Stimulated activated CD4-positive, alpha-beta T cell treated with anti-CD3 and anti-CD28 coated beads, Interleukin-2, amount 100 ng/mL, for 24 hours (primary cell): ENCODE measurements around the gene PROZ.

Experiments
- DNase-seq, 2 donors: peaks; one replicate each; pipeline ENCODE4 v3.0.0-alpha.2; 2020

The PROZ gene

DNA sequence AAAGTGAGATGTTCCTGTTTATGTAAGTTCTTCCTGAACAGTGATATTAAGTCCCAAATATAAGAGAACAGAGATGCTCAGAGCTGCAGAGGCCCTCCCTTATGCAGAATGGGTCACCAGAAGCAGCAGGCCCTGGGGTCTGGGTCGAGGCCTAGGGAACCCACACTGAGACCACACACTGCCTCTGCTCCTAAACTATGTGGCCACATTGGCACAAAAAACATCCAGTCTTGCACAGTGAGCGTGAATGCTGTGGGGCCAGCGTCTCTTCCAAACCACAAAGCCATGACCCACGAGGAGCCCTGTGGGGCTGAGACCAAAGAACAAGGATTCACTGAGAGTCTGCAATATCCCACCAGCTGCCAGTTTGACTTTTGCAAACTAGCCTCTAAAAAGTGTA lies 23.6 kb downstream of the PROZ start:
- no peak for DNase-seq

DNA sequence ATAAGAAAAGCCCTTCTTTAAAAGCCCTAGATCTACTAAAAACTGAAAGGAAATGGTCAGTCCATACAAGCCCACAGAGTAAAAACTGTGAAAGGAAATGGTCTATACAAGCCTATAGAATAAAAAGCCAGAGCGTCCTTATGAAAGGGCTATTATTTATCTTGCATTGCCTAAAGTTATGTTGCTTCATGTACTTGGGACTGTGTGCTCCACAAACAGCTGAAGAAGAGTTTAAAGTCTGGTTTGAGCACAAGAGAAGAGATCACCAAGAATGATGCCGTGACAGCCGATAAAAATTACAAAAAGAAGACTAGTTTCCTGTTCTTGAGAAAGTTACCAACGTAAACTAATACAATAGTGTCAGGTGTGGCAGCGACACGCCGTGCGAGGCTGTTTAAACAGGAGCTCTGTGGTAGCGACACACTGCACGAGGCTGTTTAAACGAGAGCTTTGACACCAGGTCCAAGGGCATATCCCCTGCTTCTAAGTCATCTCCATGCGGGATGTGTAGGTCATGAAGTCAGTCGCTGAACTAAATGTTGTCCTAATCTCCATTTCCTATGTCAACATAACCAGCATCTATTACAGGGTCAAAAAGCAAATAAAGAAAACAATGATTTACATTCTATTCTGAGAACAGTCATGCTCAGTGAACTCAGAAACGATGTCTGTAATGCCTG lies 25.1 kb downstream of the PROZ start:
- DNase-seq, result no peak

DNA sequence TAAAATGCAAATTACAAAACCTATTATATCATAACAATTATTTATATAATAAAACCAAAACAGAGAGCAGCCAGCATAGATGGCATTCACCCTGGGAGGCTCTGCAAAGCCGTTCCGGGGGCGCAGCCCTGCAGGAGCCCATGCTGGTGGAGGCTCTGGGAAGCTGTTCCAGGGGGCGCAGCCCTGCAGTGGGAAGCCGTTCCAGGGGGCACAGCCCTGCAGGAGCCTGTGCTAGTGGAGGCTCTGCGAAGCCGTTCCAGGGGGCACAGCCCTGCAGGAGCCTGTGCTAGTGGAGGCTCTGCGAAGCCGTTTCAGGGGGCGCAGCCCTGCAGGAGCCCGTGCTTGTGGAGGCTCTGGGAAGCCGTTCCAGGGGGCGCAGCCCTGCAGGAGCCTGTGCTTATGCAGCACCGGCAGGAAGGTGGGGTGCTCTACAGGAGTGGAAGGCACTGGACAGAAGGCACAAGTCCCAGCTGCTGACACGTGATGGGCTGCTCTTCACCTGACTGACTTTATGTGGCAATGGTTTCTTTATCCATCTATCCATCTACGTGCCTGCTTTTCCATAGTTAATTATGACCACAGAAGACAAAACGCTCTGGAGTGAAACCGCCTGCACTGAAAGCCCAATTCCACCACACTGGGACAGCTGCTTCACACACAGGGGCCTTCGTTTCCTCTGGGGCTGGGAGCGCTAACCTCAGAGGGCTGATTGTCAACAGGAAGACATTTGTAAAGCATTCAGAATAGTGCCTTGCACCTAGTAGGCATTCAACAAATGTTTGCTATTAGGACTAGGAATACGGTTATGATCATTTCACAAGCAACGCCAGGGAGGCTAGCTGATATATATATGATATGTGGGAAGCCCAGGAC lies 26.4 kb downstream of the PROZ start:
- no peak for DNase-seq

DNA sequence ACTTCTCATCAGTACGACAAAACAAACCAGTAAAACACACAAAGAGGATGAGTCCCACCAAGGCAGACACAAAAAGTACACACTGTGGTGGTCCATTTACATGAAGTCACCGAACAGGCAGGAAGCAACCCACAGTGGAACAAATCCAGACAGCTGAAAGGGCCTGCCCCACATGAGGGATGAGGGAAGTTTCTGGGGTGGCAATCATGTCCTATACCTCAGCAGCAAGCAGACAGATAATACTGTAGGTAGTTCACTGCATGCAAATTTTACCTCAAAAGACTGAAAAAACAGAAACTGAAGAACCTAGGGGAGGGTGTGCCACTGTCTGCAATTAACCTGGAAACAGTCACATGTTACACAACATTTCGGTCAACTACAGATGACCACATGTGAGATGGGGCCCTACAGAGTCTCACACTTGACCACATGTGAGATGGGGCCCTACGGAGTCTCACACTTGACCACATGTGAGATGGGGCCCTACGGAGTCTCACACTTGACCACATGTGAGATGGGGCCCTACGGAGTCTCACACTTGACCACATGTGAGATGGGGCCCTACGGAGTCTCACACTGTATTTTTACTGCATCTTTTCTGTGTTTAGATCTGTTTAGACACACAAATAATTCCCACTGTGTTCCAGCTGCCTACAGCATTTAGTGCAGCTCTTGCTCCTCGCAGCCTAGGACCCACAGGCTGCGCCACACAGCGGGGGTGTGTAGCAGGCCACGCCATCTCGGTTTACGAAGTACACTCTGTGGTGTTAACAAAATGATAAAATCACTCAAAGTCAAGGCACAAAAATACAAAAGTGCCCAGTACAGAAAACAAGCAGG lies 27.8 kb downstream of the PROZ start:
- DNase-seq, result no peak

DNA sequence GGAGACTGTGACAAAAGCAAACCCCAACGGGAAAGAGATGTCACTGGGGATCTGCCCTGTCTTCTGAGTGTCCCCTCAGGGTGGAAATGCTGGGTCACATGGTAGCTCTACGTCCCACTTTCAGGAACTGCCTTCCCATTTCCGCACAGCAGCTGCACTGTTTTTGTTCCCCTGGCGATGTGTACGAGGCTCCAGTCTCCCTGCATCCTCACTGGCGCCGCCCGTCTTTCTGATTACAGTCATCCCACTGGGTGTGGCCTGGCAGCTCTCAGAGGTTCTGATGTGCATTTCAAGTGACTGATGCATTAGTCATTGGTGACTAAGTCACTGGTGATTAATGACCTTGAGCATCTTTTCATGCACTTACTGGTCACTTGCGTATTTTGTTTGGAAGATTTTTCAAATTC lies 28.8 kb downstream of the PROZ start:
- peak; percentile 73 to 74 for DNase-seq

DNA sequence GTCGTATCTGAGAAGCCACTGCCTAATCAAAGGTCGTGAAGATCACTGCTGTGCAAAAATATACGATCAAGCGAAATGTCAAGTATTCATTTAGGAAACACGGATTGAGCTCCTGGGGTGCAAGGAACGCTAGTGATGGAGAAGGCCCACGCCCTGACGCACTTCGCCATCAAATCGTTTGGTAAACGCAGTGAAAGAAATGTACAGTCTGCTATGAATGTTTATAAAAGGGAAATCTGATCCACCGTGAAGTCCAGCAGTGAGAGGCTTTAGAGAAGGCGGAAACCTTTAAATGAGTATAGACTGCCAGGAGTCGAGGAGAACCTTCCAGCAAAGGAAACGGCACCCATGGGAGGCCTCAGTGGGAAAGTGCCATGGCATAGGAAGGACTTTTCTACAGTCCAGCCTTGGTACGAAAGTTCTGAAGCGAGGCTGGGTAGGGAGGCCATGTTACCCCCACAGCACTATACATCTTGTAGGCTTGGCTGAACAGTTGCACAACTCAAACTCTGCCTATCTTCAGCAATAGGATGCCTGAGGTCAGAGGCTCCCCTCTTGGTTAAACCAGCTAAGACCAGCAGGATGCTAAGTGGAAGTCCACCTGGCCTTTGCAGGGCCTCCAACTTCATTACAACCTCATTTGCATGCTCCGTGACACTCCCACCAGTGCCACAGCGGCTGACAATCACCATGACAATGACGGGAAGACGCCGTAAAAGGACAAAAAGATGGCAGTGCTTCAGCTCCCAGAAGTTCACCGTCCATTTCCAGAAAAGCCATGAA lies 29.6 kb downstream of the PROZ start:
- no peak for DNase-seq

DNA sequence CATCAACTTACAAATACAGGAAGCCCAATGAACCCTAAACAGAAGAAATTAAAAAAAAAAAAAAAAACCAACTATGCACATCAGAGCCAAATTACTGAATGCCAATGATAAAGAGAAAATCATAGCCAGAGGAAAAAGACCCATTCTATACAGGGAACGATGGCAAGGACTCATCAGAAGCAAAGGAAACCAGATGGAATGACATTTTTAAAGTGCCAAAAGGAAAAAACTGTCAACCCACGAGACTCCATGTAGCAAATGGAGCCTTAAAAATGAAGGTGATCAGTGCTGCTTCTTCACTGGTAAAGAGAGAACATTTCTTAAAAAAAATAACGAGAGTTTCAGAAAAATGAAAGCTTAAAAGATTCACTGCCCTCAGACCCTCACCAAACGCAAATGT lies 31.7 kb downstream of the PROZ start:
- DNase-seq, result no peak

DNA sequence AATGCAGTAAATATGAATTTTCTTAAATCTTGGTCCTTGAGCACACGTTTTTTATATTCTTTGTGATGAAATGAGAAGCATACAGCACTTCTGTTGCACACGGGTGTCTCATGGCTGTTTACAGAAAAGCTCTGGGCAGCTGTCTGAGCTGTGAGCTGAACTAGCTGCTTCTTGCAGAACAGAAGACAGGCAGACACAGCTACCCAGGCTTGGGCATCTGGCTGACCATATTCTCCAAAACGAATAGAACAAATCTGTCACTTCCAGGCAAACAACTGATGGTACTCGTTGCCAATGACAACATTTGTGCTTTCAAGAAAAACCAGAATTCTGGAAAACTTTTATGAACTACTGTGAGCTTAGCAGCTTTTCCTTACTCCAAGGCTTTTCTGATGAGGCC lies 33.8 kb downstream of the PROZ start:
- DNase-seq, result no peak

DNA sequence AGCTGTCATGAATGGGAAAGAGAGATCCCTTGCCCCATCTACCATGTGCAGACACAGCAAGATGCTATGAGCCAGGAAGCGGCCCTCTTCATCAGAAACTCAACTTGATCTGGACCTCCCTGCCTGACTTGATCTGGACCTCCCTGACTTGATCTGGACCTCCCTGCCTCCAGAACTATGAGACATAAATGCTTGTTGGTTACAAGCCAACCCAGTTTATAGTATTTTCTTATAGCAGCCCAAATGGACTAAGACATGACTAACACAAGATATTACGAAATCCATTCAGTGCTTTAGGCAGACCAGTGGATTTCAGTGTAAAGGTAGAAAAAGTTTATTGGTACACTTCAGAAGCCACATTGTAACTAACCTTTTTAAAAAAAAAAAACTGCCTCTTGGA lies 34.5 kb downstream of the PROZ start:
- DNase-seq, result no peak

DNA sequence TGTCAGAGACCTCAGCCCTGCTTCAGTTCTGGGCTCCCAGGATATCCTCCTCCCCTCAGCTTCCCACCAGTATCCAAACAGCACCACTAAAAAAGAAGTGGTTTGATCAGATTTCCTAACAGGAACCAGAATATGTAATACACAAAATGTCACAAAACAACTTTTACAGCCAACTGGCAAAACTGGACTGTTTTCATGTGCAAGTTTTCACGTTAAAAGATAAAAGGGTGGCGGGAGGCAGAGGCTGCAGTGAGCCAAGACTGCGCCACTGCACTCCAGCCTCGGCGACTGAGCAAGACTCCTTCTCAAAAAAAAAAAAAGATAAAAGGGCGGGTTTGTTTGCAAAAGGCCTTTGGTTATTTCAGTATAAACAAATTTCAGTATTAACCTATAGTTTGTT lies 36.9 kb downstream of the PROZ start:
- DNase-seq, result no peak

DNA sequence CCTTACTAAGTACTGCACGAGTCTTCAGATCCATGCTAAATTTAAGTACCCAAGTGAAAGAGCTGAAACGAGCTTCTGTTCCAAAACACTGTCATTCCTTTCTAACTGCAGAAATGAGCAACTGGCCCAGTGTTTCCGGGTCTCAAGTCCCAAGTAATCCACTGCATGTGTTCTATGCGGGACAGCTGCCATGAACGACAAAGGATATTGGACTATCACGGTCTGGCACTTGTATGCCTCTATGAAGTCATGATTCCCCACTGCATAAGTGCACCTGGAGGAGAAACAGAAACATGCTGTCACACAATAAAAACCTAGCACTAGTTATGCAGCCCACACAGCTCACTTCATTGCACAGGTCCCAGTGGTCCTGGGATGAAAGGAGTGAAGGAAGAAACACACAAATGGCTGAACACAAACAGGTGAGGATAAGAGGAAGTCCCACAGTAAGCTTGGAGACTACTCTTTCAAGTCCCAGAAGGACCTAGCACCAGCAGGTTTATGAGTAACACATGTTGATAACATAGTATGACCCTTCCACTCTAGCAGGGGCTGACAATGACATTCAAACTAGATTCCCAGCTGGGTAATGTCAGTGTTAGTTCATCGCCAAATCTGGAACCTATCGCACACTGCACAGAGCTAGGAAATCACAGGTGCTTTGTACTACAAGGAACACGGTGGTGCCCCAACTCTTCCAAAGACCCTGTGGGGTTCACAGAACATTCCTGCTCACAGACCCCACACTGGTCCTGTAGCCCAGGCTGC lies 38.7 kb downstream of the PROZ start:
- DNase-seq, result no peak

DNA sequence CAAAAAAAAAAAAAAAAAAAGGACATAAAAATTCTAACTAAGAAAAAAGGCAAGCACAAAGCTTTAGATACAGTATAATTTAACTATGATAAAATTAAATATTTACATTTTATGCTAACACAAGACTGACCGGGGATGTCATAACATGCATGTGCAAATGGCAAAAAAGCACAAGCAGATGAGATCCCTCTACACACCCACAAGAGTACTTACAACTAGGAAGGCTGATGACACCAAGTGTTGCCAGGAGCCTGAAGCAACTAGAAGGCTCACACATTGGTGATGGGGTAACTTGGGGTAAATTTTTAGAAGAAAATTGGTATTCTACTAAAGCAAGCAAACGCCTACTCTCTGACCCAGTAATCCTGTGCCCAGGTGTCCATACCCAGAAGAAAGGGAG lies 43.4 kb downstream of the PROZ start:
- no peak for DNase-seq

DNA sequence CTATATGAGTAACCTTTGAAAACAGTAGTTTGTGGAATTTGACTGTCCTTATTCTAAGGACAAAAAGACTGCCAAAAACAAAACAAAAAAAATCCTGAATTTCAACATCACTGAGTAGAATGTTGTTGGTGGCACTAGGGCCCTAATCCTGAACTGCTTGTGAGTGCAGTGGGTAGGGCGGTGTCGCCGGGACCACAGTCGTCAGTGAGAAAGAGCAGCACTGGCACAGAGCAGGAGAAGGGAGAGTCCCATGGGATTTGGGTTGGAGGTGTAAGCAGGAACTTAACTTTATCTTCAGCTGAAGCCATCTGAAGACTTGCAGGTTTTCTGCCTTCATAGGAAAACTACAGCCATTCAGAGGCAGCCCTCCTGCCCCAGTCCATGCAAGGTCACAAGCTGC lies 44.5 kb downstream of the PROZ start:
- DNase-seq, result no peak

DNA sequence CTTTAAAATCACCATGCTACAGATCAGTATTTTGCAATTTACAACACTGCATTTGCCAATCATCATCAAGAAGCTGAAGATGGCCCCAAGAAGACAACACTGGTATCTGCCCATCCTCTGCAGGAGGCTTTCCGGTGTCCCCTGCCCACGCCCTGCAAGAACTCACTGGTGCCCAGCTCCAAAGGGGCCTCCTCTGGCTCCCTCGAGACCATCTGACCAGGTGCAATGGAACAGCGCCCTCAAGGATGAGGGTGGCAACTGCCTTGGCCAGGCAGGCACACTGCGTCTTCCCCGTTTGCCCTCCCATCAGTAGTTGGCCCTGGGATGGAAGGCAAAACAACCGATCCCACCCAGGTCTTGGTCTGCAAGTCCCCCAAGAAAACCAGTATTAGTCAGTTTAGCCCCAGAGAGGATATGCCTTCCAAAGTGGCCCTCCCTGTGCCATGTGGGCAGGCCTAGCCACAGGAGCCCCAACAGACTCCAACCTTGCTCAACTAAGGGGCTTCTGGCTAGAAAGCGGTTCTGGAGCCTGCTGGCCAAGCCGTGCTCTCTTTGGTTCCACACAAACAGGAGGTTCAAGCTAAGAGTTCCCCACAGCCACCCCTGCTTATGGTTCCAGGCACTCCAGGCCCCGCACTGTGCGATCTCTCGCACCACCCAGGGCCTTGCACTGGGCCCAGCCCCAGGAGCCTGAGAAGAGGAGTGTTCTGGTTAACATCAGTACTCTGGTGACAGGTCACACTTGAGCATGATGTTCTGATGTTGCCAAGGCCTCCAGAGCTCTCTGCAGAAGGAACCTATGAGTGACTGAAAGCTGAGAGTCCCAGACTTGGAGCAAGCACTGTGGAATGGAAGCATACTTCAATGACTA lies 45.3 kb downstream of the PROZ start:
- DNase-seq, result no peak

DNA sequence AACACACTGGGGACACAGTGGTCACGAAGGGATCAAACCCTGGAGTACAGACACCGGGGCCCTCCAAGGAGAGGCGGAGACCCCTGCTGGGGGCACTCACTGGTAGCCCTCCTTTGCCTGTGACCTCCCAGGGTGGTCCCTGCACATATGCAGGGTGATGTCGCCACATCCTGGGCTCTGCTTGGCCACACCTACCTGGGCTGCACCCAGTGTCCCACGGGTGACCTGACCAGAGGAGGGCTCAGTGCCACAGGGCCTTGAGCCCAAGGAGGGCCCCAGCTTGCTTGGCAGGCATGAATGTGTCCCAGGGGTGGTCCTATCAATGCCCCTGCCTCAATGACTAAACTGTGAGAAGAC lies 45.9 kb downstream of the PROZ start:
- no peak for DNase-seq

DNA sequence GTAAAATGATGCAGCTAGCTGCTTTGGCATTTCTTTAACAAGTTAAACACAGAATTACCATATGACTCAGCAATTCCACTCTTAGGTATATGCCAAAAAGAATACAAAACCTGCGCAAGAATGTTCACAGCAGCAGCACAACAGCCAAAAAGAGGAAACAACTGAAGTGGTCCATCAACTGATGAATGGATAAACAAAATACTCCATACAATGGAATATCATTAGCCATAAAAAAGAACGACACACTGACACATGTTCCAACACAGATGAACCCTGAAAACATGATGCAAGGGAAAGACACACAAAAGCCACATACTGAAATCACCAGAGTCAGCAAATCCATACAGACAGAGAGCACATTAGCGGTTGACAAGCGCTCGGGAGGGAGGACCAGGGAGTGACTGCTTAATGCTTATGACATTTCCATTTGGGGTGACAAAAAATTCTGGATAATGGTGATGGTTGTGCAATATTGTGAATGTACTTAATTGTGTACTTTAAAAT lies 47.0 kb downstream of the PROZ start:
- DNase-seq, result no peak

DNA sequence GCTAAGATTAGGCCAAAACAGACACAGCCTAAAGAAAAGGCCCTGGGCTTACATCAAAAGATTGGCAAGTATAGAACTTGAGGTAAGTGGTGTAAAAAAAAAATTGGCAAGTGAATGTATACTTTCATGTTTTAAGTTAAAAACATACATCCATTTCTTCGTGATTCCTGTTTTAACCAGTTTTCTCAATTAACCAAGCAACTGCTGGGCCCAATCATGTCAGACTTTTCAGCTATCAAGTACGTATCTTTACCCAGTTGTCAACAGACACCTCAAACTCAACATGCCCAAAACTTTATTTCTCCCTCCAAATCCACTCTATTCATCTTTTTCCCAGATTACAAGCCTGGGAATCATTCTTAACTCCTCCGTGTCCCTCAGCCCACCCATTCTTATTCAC lies 49.0 kb downstream of the PROZ start:
- no peak for DNase-seq

DNA sequence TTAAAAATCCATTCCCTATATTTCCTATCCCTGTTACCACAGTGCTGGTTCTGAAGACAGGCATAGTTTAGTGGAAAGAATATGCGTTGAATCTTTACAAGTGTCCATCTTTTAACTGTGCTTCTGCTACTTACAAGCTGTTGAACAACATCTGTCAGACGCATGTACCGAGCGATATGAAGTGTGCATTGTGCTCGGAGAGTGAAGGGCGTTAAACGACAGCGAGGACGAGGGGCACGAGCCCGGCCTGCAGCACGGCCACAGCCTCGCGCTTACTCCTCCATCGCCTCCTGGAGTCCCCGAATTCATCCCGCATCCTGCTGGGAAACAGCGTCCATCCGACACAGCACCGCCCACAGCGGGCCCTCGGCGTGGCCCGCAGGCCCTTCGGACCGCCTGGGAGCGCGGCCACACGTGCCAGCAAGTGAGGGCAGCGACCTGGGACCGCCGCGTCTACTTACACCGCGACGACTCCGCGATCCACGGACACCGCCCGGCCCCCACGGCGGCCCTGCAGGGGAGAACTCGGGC lies 49.5 kb downstream of the PROZ start:
- DNase-seq, result peak; percentile 26 to 29

DNA sequence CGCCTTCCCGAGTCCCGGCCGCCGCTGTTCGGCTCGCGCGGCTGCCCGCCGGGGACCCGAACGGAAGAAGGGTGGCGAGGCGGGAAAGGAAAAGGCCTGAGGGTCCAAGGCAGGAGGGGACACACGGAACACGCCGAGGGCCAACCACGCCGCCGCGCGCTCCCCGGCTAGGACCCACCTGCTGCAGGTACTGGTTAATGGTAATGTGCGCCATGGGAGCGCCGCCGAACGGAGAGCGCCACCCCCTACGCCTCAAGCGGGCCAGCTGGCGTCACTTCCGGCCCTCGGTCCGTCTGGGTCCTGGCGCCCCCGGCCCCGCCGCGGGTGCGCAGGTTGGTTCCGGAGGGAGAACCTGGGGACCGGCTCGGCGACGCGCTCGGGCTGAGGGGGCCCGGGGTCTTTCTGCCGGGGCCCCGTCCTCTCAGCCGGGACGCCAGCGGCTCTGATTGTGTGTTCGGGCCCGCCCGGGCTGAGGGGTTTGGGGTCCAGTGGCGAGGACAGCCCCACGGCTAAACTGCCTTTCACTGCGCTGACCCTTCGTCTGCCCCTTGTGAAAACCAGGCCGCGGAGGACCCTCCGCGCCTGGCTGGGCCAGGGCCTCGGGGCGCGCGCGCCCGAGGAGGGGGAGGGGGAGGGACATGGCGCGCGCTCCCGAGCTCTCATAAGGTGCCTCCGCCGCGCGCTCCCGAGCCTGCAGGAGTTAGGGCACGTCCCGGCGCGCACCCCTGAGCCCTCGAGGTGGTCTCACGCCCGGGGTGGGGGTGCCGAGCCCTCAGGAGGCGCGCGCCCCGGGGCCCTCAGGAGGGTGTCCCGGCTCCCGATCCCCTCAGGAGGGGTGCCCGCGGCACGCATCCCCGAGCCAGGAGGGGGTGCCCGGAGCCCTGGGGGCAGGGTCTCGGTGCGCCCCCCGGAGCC lies 50.2 kb downstream of the PROZ start, which contains the start of gene PCID2:
PCID2 (minus strand) TSS at position 249 of the 915 bp plus-strand sequence; CDS start at position 214, 35 bp downstream.
- DNase-seq, result peak; percentile 89 to 92
